GM12874 (cell line): Measurements from ENCODE around the gene RALGAPA2.

Experiments used
- TF ChIP-seq, protein P1 (sequence below): IDR thresholded peaks from 2 replicates; pipeline ENCODE4 v1.5.1; 2011; ENCODE audit warnings: low read depth, mild to moderate bottlenecking, control low read depth, low read length, moderate library complexity; ENCODE audit not compliant: insufficient read depth

The RALGAPA2 gene

DNA sequence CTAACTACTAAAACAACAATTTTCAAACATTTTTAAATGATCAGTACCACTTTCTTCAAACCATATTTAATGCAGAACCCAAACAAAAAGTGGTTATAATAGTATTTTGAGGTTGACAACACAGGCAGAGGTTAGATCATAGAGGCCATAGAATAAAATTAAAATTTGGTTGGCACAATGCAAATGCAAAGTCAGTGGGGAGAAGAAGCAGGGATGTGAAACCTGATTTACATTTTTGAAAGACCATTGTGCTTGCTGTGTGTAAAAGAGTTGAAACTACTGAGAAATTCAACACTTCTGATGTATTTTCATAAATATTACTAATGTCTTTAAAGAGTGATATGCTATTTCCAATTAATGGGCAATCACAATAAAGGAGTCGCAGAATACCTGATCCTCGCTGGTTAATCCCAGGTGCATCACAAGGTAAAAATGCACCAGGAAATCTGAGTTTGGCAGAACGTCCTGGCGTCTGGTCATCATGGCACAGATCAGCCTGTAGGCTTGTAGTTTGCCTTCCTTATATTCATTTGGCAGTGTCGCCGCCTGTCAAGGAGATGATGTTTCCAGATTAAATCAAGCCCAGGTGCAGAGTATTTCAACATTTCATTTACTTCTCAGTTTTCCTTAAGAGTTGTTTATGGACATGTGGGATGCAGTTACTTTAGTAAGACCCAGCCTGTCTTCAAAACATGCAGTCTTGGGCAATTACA is 141.2 kb downstream of the RALGAPA2 start:
- TF ChIP-seq, protein P1, sequence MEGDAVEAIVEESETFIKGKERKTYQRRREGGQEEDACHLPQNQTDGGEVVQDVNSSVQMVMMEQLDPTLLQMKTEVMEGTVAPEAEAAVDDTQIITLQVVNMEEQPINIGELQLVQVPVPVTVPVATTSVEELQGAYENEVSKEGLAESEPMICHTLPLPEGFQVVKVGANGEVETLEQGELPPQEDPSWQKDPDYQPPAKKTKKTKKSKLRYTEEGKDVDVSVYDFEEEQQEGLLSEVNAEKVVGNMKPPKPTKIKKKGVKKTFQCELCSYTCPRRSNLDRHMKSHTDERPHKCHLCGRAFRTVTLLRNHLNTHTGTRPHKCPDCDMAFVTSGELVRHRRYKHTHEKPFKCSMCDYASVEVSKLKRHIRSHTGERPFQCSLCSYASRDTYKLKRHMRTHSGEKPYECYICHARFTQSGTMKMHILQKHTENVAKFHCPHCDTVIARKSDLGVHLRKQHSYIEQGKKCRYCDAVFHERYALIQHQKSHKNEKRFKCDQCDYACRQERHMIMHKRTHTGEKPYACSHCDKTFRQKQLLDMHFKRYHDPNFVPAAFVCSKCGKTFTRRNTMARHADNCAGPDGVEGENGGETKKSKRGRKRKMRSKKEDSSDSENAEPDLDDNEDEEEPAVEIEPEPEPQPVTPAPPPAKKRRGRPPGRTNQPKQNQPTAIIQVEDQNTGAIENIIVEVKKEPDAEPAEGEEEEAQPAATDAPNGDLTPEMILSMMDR, result no peak

DNA sequence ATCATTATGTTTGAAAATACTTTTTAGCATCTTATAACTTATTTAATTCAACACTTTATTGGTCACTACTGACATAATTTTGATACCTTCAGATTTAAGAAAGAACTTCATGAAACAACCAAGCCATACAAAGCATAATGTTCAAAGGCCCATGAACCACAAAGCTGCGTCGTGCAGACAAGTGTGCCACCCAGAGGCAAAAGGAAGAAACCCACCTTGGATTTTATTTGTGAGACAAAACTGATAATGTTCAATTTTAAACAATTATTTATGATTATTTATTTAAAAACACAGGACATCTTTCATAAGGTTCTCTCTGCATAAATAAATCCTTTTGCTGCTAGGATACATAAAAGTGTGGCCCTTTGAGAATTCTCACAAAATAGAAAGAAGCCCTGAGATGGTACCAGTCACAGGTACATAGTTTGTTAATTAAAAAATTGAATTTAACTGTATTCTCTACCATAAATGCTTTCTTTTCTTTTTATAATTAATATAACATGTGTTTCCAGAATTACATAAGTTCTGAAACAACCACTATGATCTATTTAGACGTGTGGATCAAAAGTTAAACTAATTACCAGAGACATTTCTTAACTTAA is 143.7 kb downstream of the RALGAPA2 start:
- TF ChIP-seq, protein P1, result peak; percentile 56

DNA sequence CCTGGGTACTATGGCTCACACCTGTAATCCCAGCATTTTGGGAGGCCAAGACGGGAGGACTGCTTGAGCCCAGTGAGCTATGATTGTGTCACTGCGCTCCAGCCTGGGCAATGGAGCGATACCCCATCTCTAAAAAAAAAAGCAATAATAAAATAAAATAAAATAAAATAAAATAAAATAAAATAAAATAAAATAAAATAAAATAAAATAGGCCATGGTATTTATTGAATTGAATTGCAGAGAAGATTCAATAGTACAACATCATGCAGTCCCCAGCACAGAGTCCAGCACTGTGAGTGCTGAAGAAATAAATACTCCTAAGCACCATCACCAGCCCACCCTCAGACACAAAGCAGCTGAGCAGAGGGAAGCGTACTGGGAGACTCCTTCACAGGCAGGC is 144.7 kb downstream of the RALGAPA2 start:
- TF ChIP-seq, protein P1, result no peak

DNA sequence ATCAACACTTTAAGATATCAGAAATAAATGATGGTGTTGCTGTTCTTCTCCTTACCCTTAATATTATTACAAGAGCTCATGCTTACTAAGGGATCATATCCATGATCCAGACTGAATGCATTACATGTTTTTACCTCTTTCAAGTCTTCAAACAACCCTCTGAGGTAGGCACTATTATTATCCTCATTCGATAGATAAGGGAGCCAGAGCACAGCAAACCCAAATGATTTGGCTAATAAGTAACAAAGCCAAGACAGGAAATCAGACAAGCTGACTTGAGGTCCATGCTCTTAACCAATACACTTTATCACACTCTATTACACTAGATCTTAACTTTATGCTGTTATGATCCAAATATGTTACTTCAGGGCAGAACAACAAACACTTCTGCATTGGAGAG is 145.9 kb downstream of the RALGAPA2 start:
- TF ChIP-seq, protein P1, result no peak

DNA sequence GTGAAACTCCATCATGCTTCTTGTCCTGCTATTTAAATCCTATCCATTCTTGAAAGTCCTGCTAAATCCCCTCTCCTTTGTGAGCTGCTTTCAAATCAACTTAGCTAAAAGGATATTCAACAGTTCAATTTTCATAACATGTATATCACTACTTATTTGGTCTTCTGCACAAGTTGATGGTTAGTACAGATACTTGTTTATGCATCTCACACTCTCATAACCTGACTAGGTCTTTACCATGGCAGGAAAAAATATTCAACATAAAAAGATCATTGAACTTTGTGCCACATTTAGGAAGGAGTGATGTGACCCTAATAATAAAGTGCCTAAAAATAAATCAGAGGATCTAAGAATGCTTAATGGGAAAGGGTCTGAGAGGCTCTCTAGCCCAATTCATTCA is 148.2 kb downstream of the RALGAPA2 start:
- TF ChIP-seq, protein P1, result no peak

DNA sequence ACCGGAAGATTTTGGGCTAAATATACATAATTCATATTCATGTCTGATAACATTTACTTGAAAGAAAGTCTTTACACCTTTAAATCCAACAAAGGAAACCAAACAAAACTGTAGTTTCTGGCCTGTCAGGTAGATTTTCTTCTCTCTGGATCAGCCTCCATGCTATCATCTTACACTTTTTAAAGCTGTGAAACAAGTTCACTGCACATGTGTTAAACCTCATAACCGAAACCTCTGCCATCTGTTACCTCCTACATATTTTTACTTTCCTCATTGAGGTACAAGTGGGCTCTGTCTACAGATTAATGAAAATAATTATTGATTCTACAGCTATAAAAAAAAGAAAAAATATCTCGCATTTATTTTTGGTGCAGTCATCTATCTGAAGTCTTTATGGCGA is 149.9 kb downstream of the RALGAPA2 start:
- TF ChIP-seq, protein P1, result no peak

DNA sequence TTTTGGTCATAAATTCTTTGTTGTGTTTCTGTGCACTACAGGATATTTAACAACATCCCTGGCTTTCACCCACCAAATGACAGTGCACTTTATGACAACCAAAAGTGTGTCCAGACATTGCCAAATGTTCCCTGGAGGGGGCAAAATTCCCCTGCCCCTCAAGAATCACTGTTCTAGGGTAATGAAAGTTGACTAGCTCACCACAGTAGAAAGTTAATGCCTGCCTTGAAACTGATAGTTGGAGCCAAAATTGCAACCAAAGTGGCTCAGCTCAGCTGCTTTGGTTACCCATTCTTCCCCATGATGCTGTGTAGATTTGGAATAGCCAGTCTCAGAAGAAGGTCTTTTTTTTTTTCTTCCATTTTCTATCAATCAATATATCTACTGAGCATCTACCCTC is 150.6 kb downstream of the RALGAPA2 start:
- TF ChIP-seq, protein P1, result no peak
